ENCODE data around the gene DSG1. TPM values are rescaled to one million over a fixed set of nuclear protein-coding genes. Genes with fewer than 3 reads are reported as not detected.

The DSG1 gene
- total and polyA plus RNA-seq, 2 of the 8 experiments (the other 6 are each of a cell fraction or from before 2014, with no cell fraction given) = 0.06 TPM; not detected in 1

- no peak for TF ChIP-seq SIN3A (conservative IDR thresholded peaks at IDR 0.05 in 1 of 2, IDR thresholded peaks at IDR 0.05 in 1 of 2; ENCODE audit: low read depth in 1 of 2, low read length in 2 of 2)
- no peak for TF ChIP-seq TBP (IDR thresholded peaks at IDR 0.05; ENCODE audit: low read depth, low read length)
- TF ChIP-seq SP2 (IDR thresholded peaks at IDR 0.05; ENCODE audit: low read length) = no peak
- no peak for TF ChIP-seq SUZ12 (IDR thresholded peaks at IDR 0.05; ENCODE audit: low read length)
- TF ChIP-seq POLR2A (IDR thresholded peaks at IDR 0.05; ENCODE audit: control extremely low read depth in 1 of 2, low read depth in 2 of 2, low read length in 2 of 2) = no peak
These were observed 39.3 kb upstream of the DSG1 start (continued) for GRCh38 chr18:31278609-31279071.
